HG03196 (cell line): ENCODE measurements around the gene DMAP1.

Experiments used
- ATAC-seq: cut with Tn5 transposase; IDR thresholded peaks from one replicate; pipeline ENCODE4 v1.9.1; 2021; ENCODE audit not compliant: unreplicated experiment

The DMAP1 gene

GRCh38 chr1:44228218-44228617 lies 14.9 kb downstream of the DMAP1 start:
- ATAC-seq = no peak

GRCh38 chr1:44229435-44230167 lies 16.3 kb downstream of the DMAP1 start:
- ATAC-seq = no peak

- no peak for ATAC-seq
Observed at GRCh38 chr1:44230796-44231195, 17.5 kb downstream of the DMAP1 start.

DNA sequence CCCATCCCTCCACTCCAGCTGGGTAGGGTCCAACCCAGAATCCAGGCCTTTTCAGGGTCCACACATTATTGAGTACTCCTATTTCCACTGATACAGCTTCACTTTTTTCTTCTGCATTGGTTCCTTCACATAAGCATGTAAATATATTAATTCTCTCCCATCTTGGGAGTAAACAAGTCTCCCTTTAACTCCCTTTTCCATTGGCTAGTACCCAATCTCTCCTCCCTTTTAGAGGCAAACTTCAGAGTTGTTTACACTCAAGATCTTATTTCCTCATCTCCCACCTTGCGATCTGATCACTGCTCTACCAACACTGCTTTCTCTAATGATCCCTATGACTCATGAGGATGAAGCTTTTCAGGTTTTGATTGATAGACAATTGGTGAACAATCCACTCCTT lies 20.3 kb downstream of the DMAP1 start:
- no peak for ATAC-seq

DNA sequence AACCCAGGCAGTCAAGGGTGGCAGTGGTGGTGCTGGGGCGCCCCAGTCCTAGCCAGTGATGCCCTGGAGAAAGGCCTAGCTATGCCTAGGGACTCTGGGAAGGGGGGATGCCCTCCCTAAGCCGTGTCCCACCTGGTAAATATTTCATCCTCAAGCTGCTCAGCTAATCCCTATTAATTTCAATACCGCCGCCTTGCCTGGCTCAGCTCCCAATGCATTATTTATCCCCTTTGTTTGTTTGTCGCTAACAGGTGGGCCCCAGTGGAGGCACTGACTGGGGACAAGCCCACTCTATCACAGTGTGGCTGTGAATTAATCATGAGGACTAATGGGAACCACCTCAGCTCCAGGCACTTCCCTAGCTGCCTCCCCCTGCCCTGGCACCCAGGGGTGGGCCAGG lies 22.5 kb downstream of the DMAP1 start:
- no peak for ATAC-seq

- no peak for ATAC-seq
Observed at GRCh38 chr1:44236490-44237272, 23.4 kb downstream of the DMAP1 start.

- ATAC-seq = no peak
Observed at GRCh38 chr1:44237721-44238457, 24.6 kb downstream of the DMAP1 start.

GRCh38 chr1:44238660-44239059 lies 25.4 kb downstream of the DMAP1 start:
- no peak for ATAC-seq

DNA sequence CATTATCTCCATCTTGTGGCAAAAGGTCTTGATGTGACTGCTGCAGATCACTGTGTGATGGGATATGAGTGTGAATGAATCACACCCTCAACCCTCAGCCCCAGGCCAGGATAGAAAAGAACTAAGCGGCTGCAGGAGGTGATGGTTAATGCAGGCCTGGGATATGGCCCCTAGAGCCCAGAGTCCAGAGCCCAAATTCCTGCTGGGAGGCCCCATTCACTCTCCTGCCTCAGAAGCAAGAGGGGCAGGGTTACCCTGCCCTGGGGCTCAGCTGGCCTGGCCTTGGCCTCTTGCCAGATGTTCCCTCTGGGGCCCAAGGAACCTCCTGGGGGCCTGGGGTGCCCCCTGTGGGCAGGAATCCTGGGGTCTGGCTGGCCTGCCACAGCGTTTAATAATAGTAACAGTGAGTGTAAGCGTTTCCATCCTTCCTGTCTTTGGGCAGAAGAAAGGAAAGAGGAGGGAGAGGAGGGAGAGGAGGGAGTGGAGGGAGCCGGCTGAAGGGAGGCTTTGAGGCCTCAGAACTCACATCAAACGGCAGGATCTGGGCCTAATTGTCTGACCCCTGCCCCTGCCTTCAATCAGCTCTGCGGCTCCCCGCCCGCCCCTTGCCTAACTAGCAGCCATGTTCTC lies 26.2 kb downstream of the DMAP1 start:
- ATAC-seq = no peak

- no peak for ATAC-seq
Observed at GRCh38 chr1:44239961-44240371, 26.7 kb downstream of the DMAP1 start.

GRCh38 chr1:44240802-44241671 lies 27.8 kb downstream of the DMAP1 start:
- no peak for ATAC-seq

DNA sequence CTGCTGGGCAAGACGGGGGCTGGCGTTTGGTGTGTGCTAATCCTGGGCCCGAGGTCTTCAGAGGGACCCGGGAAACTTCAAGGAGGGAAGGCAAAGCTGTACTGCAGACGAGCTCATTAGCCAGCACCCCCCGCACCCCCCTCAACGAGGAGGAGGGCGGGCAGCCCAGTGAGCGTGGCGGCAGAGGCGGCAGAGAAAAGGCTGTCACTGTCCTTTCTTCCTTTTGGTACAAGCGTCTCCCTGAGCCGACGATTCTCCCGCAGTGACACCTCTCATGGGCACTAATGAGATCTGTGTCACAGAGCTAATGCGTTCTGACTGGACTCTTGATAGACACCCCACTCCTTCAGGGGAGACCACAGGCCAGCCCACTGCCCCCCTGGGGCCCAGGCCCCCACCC lies 29.5 kb downstream of the DMAP1 start:
- ATAC-seq = no peak

DNA sequence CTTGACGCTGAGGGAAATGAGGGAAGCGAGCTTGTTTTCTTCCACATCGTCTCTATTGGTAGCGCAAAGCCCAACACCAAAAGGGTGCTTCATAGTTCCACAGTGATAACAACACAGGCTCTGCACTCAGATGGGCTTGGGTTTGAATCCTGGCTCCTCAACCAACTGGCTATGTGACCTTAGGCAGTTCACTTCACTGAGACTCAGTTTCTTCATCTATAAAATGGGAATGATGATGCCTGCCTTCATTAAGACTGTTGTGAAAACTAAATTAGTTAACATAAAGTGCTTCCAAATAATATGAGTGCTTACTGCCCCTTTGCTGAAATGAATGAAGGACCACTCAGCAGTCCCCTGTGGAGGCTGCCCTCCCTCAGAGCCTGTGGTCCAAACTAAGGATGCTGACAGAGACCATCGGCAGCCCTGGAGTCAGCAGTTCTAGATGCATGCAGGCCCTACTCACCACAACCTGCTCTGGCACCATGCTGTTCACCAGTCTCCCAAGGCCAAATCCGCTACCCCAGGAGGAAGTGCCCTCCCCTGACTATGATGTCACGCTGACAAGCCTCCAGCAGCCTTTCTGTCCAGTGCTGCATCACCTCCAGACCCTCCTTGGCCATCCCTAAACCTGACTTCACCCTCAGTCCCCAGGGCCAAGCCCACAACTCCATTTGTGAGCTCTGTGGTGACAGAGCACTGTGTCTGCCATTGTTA lies 30.7 kb downstream of the DMAP1 start:
- ATAC-seq = no peak

GRCh38 chr1:44244986-44245385 lies 31.7 kb downstream of the DMAP1 start:
- ATAC-seq = no peak

- ATAC-seq = no peak
Observed at GRCh38 chr1:44246806-44247205, 33.5 kb downstream of the DMAP1 start.

- no peak for ATAC-seq
Observed at GRCh38 chr1:44249543-44249942, 36.3 kb downstream of the DMAP1 start.

DNA sequence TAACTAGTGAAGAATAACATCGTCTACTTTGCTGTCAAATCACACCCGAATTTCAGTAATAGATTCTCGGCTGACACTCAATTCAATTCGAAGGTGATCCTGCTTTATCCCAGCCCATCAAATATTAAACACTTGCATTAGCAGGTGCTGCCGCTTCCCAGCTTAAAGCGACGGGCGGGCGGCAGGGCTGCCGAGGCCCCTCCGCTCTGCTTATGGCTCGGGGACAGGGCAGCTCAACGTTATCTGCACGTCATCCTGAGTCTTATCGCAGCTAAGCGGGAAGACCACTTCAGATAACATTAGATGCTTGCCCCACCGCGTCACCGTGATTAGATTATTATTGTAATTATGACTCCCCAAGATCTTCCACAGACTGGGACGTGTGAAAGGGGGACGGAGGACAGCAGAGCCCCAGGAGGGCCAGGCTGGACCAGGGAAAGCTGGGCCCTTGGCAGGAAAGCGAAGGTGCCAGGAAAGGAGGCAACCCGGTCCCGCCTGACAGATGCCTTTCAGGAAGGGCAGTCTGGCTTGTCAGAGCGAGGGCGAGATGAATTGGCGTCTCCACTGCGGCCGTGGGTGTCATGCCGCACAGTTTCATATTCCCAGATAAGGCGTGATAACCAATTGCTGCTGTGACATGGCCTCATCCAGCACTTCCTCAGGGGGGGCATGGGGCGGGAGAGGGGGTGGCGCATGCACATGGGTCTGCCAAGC lies 37.0 kb downstream of the DMAP1 start:
- no peak for ATAC-seq

DNA sequence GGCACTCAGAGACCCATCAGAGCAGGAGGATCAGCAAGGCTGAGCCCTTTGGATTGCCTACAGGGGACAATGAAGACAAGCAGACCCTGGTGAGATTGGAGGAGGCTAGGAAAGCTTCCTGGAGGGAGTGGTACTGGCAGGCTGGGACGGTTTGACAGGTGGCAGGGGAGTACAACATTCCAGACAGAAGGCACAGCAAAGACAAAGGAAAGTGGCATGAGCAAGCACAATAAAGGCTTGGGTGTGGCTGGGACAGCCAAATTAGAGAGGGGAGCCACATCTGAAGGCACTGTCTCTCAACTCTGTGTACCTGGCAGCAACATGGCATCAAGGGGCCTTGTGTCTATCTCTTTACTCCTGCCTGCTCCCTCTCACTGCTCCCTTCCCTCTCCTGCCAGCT lies 38.2 kb downstream of the DMAP1 start:
- ATAC-seq = no peak

- ATAC-seq = no peak
Observed at GRCh38 chr1:44251989-44252671, 38.9 kb downstream of the DMAP1 start.
